HG03025 (cell line): Measurements from ENCODE around the gene NEIL3.
A peak's percentile ranks its signal among the peaks of the same experiment; 100 is the strongest.
"Not testable (repeated sequence)": the region's sequence is repeated elsewhere in the genome, so short reads cannot be mapped to it uniquely, and the experiment has no call there.

Experiments
- ATAC-seq: cut with Tn5 transposase; IDR thresholded peaks from one replicate; pipeline ENCODE4 v1.9.1; 2021; ENCODE audit warnings: mild to moderate bottlenecking, moderate library complexity; ENCODE audit not compliant: unreplicated experiment, low FRiP score

NEIL3 gene

GRCh38 chr4:177297785-177298391 lies 11.8 kb upstream of the NEIL3 start:
- no peak for ATAC-seq

GRCh38 chr4:177301126-177301639 lies 8.5 kb upstream of the NEIL3 start:
- ATAC-seq, result no peak

- no peak for ATAC-seq
These were observed 7.1 kb upstream of the NEIL3 start for GRCh38 chr4:177302371-177303100.

GRCh38 chr4:177304094-177304493 lies 5.6 kb upstream of the NEIL3 start:
- no peak for ATAC-seq

- not testable (repeated sequence) for ATAC-seq
These were observed 4.8 kb upstream of the NEIL3 start for GRCh38 chr4:177304864-177305263.

GRCh38 chr4:177308125-177308524 lies 1.5 kb upstream of the NEIL3 start:
- ATAC-seq, result no peak

- ATAC-seq, result peak; percentile 2
These were observed 690 bp upstream of the NEIL3 start for GRCh38 chr4:177308847-177309521.

GRCh38 chr4:177311589-177311988 lies 1.9 kb downstream of the NEIL3 start:
- ATAC-seq, result no peak

- ATAC-seq, result no peak
These were observed 3.6 kb downstream of the NEIL3 start for GRCh38 chr4:177313263-177313662.

- ATAC-seq, result no peak
These were observed 6.2 kb downstream of the NEIL3 start for GRCh38 chr4:177315767-177316464.

- no peak for ATAC-seq
These were observed 11.0 kb downstream of the NEIL3 start for GRCh38 chr4:177320721-177321120.

- ATAC-seq, result no peak
These were observed 12.0 kb downstream of the NEIL3 start for GRCh38 chr4:177321647-177322046.

- no peak for ATAC-seq
These were observed 12.6 kb downstream of the NEIL3 start for GRCh38 chr4:177322266-177322665.

GRCh38 chr4:177322881-177323280 lies 13.2 kb downstream of the NEIL3 start:
- ATAC-seq, result no peak

GRCh38 chr4:177323416-177323815 lies 13.7 kb downstream of the NEIL3 start:
- ATAC-seq, result no peak

- no peak for ATAC-seq
These were observed 22.4 kb downstream of the NEIL3 start for GRCh38 chr4:177332119-177332518.

GRCh38 chr4:177339477-177340374 lies 30.1 kb downstream of the NEIL3 start:
- ATAC-seq, result peak; percentile 92

- ATAC-seq, result no peak
These were observed 38.7 kb downstream of the NEIL3 start for GRCh38 chr4:177348348-177348747.

- ATAC-seq, result no peak
These were observed 39.5 kb downstream of the NEIL3 start for GRCh38 chr4:177349191-177349590.
